Measurements from ENCODE around the gene KDM4B.

KDM4B gene

DNA sequence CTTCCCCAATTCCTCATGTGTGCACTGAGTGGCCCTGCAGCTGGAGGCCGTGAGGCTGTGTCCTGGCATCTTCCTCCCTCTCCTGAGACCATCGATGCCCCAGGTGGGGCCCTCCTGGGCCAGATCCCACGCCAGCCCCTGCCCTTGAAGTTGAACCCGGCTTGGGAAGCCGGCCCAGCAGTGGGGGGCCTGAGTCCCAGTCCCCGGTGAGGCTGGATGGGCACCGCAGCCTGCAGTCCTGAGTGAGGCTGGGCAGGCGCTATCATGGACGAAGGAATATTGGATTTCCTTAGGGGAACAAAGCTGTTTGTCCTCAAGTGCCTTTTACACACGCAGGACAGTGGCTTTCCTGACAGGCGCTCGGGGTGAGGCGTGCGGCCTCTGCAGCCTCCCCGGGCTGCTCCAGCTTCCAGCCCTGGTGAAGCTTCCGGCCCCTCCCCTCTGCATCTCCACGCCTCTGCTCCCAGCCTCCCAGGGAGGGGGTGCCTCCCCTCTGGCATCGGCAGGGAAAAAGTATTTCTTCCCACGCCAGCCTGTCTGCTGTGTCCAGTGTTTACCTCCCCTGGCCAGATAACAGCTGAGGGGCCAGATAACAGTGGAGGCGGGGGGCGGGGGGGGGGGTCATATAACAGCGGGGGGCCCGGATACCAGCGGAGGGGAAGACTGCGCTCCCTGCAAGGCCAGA, 159.5 kb downstream of the KDM4B start:
- Histone ChIP-seq H3K9ac (ENCODE audit: low read depth, low read length) (no peak overlapping the region), H3K9me3 (ENCODE audit: control insufficient read depth, insufficient read depth, low read length) (no peaks in the 10 kb centered on the region), H3K4me1 (ENCODE audit: insufficient read depth, low read length) (peaks cover 55% of the 10 kb centered on the region), H3K36me3 (ENCODE audit: insufficient read depth, low read length) (0 out of 2 replicates have a peak, but pooled peaks cover 3% of the 10 kb centered on the region)

DNA sequence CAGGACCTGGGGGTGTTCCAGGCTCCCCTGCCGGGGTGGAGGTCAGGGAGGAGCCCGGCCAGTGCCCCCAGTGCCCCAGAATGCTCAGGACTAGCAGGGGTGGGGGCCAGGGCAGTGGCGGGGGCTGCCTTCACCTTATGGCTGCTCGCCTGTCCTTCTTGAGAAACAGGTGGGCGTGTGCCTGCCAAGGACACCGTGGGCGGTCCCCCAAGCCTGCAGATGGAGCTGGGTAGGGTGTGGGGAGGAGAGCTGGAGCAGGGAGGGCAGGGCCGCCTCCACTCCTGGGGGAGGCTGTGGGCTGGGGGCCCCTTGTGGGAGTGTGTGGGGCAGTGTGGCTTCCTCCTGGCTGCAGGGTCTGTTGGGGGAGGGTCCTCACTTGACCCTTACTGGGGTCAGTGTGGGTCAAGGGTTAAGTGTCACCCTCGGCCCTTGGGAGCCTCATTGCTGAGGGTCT, 160.1 kb downstream of the KDM4B start:
- Histone ChIP-seq H3K4me1 (ENCODE audit: insufficient read depth, low read length) (peaks cover 52% of the 10 kb centered on the region), H3K36me3 (ENCODE audit: insufficient read depth, low read length) (0 out of 2 replicates have a peak, but pooled peaks cover 3% of the 10 kb centered on the region), H3K9ac (ENCODE audit: low read depth, low read length) (no peak overlapping the region)

DNA sequence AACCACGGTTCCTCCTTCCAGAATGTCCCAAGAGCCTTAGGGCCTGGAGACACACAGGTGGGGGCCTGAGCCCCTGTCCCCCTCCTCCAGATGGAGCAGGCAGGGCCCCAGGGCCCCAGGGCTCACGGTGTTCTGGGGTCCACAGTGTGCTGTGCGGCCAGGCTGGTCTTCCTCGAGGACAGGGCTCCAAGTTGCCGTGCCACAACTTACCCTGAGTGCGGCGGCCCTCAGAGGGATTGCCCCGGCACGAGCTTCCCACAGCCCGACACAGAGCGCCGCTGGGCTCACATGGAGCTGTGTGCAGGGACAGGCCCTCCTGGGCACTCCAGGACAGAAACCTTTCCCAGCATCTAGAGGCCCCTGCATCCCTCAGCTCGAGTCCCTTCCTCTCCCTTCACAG, 160.8 kb downstream of the KDM4B start:
- H3K9me3 ChIP-seq (ENCODE audit: control insufficient read depth, insufficient read depth, low read length) = no peaks in the 10 kb centered on the region
- no peak overlapping the region for H3K9ac ChIP-seq (ENCODE audit: low read depth, low read length)
- H3K36me3 ChIP-seq (ENCODE audit: insufficient read depth, low read length) = 0 out of 2 replicates have a peak, but pooled peaks cover 3% of the 10 kb centered on the region
- peaks cover 52% of the 10 kb centered on the region for H3K4me1 ChIP-seq (ENCODE audit: insufficient read depth, low read length)

More for the DNA sequence above, 160.1 kb downstream of the KDM4B start:
- no peaks in the 10 kb centered on the region for H3K9me3 ChIP-seq (ENCODE audit: control insufficient read depth, insufficient read depth, low read length)

DNA sequence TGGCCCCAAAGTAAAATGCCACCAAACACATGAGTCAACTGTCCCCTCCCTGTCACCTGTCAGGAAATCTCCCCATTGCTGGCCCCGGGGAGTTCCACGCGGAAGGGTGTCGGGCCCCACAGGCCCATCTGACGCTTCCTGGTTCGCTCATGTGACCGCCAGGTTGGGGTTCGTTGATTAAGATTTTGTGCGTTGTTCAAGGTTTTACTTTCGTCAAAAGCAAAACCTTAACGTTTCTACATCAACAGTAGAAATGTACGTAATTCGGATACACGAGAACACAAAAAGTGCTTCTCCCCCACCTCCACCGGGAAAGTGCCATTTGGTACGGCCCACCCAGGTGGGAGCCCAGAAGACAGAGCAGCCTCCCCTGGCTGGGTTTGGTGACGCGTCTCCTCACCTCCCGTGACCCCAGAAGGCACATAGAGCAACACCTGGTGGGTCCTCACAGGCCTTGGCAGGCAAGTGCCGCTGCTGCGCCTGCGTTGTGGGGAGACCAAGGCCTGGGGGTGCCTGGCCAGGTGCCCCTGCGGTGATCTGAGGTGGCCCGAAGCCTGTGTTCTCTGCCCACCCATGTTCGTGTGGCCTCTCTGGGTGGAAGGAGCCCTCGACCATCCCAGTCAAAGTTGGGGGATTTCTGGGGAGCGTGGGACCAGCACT, 161.6 kb downstream of the KDM4B start:
- H3K4me1 ChIP-seq (ENCODE audit: insufficient read depth, low read length) = peaks cover 52% of the 10 kb centered on the region
- 0 out of 2 replicates have a peak, but pooled peaks cover 3% of the 10 kb centered on the region for H3K36me3 ChIP-seq (ENCODE audit: insufficient read depth, low read length)
- no peak overlapping the region for H3K9ac ChIP-seq (ENCODE audit: low read depth, low read length)
- no peaks in the 10 kb centered on the region for H3K9me3 ChIP-seq (ENCODE audit: control insufficient read depth, insufficient read depth, low read length)

DNA sequence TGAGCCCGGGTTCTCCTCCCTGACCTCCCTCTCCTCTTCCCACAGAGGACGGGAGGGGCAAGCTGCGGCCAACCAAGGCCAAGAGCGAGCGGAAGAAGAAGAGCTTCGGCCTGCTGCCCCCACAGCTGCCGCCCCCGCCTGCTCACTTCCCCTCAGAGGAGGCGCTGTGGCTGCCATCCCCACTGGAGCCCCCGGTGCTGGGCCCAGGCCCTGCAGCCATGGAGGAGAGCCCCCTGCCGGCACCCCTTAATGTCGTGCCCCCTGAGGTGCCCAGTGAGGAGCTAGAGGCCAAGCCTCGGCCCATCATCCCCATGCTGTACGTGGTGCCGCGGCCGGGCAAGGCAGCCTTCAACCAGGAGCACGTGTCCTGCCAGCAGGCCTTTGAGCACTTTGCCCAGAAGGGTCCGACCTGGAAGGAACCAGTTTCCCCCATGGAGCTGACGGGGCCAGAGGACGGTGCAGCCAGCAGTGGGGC, 162.2 kb downstream of the KDM4B start:
- peaks cover 52% of the 10 kb centered on the region for H3K4me1 ChIP-seq (ENCODE audit: insufficient read depth, low read length)
- 0 out of 2 replicates have a peak, but pooled peaks cover 3% of the 10 kb centered on the region for H3K36me3 ChIP-seq (ENCODE audit: insufficient read depth, low read length)
- H3K9ac ChIP-seq (ENCODE audit: low read depth, low read length) = no peak overlapping the region
- no peaks in the 10 kb centered on the region for H3K9me3 ChIP-seq (ENCODE audit: control insufficient read depth, insufficient read depth, low read length)

GRCh38 chr19:5131506-5132205, 162.7 kb downstream of the KDM4B start:
- 0 out of 2 replicates have a peak, but pooled peaks cover 3% of the 10 kb centered on the region for H3K36me3 ChIP-seq (ENCODE audit: insufficient read depth, low read length)
- no peaks in the 10 kb centered on the region for H3K9me3 ChIP-seq (ENCODE audit: control insufficient read depth, insufficient read depth, low read length)
- H3K4me1 ChIP-seq (ENCODE audit: insufficient read depth, low read length) = peaks cover 47% of the 10 kb centered on the region
- peak overlapping the region; percentile 30; the same call in 1 of the 2 replicates for H3K9ac ChIP-seq (ENCODE audit: low read depth, low read length)

- peaks cover 43% of the 10 kb centered on the region for H3K4me1 ChIP-seq (ENCODE audit: insufficient read depth, low read length)
- H3K36me3 ChIP-seq (ENCODE audit: insufficient read depth, low read length) = 0 out of 2 replicates have a peak, but pooled peaks cover 3% of the 10 kb centered on the region
- no peaks in the 10 kb centered on the region for H3K9me3 ChIP-seq (ENCODE audit: control insufficient read depth, insufficient read depth, low read length)
- 0 out of 2 replicates have a peak overlapping the region, but pooled peaks have one; percentile 30 for H3K9ac ChIP-seq (ENCODE audit: low read depth, low read length)
Observed at GRCh38 chr19:5132206-5132560, 163.3 kb downstream of the KDM4B start.

DNA sequence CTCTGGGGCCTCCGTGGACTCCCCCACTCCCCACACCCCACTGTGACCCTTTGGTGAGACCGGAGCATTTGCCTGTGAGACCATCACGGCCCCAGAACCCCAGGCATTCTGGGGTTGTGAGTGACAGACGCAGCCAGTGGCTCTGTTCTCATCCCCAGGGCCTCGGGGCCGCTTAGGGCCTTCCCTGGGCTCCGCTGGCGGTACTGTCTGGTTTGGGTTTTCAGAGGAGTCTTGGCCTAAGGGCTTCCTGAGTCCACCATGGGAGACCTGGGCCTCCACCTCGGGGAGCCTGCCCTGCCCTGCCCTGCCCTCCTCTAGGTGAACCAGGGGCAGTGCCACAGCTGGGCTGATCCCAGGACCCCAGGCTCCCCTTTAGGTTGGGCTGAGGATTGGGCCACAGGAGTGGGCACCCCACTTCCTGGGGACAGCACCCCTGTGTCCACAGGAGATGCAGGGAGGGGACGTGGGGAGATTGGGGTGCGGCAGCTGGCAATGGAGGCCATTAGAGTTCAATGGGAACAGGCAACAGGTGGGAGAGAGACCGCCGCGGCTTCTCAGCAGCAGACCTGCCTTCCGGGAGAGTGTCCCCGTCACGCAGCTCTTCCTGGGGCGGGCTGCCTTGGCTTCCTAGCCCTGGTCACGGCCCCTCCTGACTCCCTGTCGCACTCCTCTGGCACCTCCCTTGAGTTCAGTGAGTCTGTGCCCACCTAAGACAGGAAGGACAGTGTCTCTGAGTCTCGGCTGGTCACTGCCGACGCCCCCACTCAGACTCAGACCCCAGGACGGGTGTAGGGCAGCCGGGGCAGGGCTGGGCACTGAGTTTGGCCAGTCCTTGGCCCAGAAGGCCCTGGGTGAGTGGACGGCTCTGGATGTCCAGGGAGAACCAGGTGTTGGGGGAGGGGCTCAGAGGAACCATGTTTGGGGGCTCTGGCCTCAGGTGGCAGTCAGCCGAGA, 164.1 kb downstream of the KDM4B start:
- no peak overlapping the region for H3K9ac ChIP-seq (ENCODE audit: low read depth, low read length)
- no peaks in the 10 kb centered on the region for H3K9me3 ChIP-seq (ENCODE audit: control insufficient read depth, insufficient read depth, low read length)
- peaks cover 35% of the 10 kb centered on the region; the same call in 1 of the 2 replicates for H3K4me1 ChIP-seq (ENCODE audit: insufficient read depth, low read length)
- H3K36me3 ChIP-seq (ENCODE audit: insufficient read depth, low read length) = 0 out of 2 replicates have a peak, but pooled peaks cover 3% of the 10 kb centered on the region

- Histone ChIP-seq H3K36me3 (ENCODE audit: insufficient read depth, low read length) (0 out of 2 replicates have a peak, but pooled peaks cover 3% of the 10 kb centered on the region), H3K9me3 (ENCODE audit: control insufficient read depth, insufficient read depth, low read length) (no peaks in the 10 kb centered on the region), H3K4me1 (ENCODE audit: insufficient read depth, low read length) (peaks cover 27% of the 10 kb centered on the region; the same call in 1 of the 2 replicates), H3K9ac (ENCODE audit: low read depth, low read length) (no peak overlapping the region)
Observed at GRCh38 chr19:5133986-5134595, 165.2 kb downstream of the KDM4B start.

DNA sequence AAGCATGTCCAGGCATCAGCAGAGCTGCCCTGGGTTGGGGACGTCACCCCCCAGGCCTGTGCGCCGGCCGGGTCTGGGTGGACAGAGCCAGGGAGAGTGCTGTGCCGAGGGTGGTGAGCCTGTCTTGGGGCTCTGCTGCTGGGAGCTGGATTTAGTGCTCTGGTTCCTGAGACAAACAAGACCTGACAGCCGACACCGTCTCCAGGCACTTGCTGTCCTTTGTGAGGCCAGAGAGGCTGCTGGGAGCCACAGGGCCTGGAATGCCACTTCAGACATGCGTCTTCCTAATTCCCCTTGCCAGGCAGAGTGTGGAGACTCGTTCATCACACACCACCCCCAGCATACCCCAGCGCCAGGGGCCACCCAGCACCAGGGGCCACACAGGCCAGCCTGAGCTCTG, 165.8 kb downstream of the KDM4B start:
- Histone ChIP-seq H3K4me1 (ENCODE audit: insufficient read depth, low read length) (peaks cover 21% of the 10 kb centered on the region; the same call in 1 of the 2 replicates), H3K9ac (ENCODE audit: low read depth, low read length) (no peak overlapping the region), H3K9me3 (ENCODE audit: control insufficient read depth, insufficient read depth, low read length) (no peaks in the 10 kb centered on the region), H3K36me3 (ENCODE audit: insufficient read depth, low read length) (0 out of 2 replicates have a peak, but pooled peaks cover 3% of the 10 kb centered on the region)

- Histone ChIP-seq H3K9me3 (ENCODE audit: control insufficient read depth, insufficient read depth, low read length) (no peaks in the 10 kb centered on the region), H3K36me3 (ENCODE audit: insufficient read depth, low read length) (0 out of 2 replicates have a peak, but pooled peaks cover 3% of the 10 kb centered on the region), H3K4me1 (ENCODE audit: insufficient read depth, low read length) (peaks cover 9% of the 10 kb centered on the region; the same call in 1 of the 2 replicates), H3K9ac (ENCODE audit: low read depth, low read length) (no peak overlapping the region)
Observed at GRCh38 chr19:5136073-5136855, 167.4 kb downstream of the KDM4B start.

DNA sequence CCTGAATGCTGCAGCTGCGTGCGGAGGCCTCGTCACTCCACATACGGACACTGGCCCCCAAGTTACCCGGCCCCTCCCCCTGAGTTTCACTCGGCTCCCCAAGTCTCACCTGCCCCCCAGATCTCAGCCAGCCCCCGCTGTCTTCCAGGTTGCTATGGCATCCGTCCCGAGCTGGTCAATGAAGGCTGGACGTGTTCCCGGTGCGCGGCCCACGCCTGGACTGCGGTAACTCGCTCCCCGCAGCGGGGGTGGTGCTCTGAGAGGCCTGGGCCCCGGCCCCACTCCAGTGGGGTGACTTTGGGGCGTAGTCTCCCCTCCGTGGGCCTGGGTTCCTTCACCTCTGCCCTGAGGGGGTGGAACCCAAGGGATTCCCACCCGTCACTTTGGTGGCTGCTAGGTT, 168.2 kb downstream of the KDM4B start:
- Histone ChIP-seq H3K4me1 (ENCODE audit: insufficient read depth, low read length) (peaks cover 3% of the 10 kb centered on the region; the same call in 1 of the 2 replicates), H3K9ac (ENCODE audit: low read depth, low read length) (no peak overlapping the region), H3K36me3 (ENCODE audit: insufficient read depth, low read length) (0 out of 2 replicates have a peak, but pooled peaks cover 3% of the 10 kb centered on the region), H3K9me3 (ENCODE audit: control insufficient read depth, insufficient read depth, low read length) (no peaks in the 10 kb centered on the region)

Data from ES-I3 (cell line).